ENCODE measurements around the gene WFIKKN2. TPM values are rescaled to one million over a fixed set of nuclear protein-coding genes. Genes with fewer than 3 reads are reported as not detected.
A peak's percentile ranks its signal among the peaks of the same experiment; 100 is the strongest.

The WFIKKN2 gene
- total and polyA plus RNA-seq, 2 of the 13 experiments (the other 11 are each of a cell fraction or from before 2014, with no cell fraction given): not detected

DNA sequence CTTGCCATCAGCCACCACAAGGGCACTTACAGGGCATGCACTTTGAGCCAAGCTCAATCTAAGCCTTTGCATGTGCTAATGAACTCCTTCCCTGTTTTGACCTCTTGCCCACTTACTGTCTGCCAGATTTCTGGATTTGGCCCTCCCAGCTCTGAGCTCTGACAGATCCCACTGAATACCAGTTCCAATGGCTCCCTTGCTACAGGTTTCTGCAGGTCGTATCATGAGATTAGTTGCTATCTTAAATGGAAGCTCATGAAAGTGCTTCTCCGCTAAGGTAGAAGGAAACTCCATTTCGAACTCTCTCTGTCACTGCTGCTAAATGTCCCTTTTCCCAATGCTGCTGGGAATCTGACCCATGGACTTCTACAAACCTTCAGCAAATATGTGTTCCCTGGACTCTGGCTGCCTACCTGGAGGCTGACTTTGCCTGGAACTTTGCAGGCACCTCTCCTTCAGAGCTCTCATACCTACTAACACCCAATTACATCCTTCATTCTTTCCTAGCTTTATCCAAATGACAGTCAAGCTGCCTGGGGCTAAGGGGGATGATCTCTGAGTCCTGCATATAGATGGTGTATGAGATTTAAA lies 54.2 kb downstream of the WFIKKN2 start (continued):
- TF ChIP-seq, protein P1, sequence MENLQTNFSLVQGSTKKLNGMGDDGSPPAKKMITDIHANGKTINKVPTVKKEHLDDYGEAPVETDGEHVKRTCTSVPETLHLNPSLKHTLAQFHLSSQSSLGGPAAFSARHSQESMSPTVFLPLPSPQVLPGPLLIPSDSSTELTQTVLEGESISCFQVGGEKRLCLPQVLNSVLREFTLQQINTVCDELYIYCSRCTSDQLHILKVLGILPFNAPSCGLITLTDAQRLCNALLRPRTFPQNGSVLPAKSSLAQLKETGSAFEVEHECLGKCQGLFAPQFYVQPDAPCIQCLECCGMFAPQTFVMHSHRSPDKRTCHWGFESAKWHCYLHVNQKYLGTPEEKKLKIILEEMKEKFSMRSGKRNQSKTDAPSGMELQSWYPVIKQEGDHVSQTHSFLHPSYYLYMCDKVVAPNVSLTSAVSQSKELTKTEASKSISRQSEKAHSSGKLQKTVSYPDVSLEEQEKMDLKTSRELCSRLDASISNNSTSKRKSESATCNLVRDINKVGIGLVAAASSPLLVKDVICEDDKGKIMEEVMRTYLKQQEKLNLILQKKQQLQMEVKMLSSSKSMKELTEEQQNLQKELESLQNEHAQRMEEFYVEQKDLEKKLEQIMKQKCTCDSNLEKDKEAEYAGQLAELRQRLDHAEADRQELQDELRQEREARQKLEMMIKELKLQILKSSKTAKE (CRISPR knock-in tag; IDR thresholded peaks at IDR 0.05; ENCODE audit: borderline replicate concordance): no peak; the same call in 1 of the 2 replicates
- TF ChIP-seq, protein P2, sequence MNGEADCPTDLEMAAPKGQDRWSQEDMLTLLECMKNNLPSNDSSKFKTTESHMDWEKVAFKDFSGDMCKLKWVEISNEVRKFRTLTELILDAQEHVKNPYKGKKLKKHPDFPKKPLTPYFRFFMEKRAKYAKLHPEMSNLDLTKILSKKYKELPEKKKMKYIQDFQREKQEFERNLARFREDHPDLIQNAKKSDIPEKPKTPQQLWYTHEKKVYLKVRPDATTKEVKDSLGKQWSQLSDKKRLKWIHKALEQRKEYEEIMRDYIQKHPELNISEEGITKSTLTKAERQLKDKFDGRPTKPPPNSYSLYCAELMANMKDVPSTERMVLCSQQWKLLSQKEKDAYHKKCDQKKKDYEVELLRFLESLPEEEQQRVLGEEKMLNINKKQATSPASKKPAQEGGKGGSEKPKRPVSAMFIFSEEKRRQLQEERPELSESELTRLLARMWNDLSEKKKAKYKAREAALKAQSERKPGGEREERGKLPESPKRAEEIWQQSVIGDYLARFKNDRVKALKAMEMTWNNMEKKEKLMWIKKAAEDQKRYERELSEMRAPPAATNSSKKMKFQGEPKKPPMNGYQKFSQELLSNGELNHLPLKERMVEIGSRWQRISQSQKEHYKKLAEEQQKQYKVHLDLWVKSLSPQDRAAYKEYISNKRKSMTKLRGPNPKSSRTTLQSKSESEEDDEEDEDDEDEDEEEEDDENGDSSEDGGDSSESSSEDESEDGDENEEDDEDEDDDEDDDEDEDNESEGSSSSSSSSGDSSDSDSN (CRISPR knock-in tag; IDR thresholded peaks at IDR 0.05): no peak; the same call in 1 of the 2 replicates
- peak; percentile 36; the same call in 1 of the 2 replicates for TF ChIP-seq MEIS2 (CRISPR knock-in tag; IDR thresholded peaks at IDR 0.05)
- TF ChIP-seq SOX13 (IDR thresholded peaks at IDR 0.05): no peak
- peak in 1 of 2 experiments; percentile 23; a peak in 1 of 4 replicates for TF ChIP-seq SOX13 (CRISPR knock-in tag; conservative IDR thresholded peaks at IDR 0.05 in 1 of 2, IDR thresholded peaks at IDR 0.05 in 1 of 2)
